Trophoblast cell (in vitro differentiated cells and primary cell): ENCODE results near the gene FUOM.
A peak's percentile ranks its signal among the peaks of the same experiment; 100 is the strongest.

ENCODE experiments used
- DNase-seq, 2 donors: peaks; one replicate each; pipeline ENCODE4 v3.0.0-alpha.2; 2016
- H2AFZ ChIP-seq: 2 replicates; pipeline ENCODE4 v1.6.1; 2013; ENCODE audit warnings: low read length, moderate library complexity, mild to moderate bottlenecking; ENCODE audit not compliant: insufficient read depth, poor library complexity
- H2AK5ac ChIP-seq: 2 replicates; pipeline ENCODE4 v1.6.1; 2013; ENCODE audit warnings: mild to moderate bottlenecking, low read length
- H2BK120ac ChIP-seq: 2 replicates; pipeline ENCODE4 v1.6.1; 2013; ENCODE audit warnings: low read length, mild to moderate bottlenecking, moderate library complexity; ENCODE audit not compliant: insufficient read depth, poor library complexity
- H2BK12ac ChIP-seq: 2 replicates; pipeline ENCODE4 v1.6.1; 2013; ENCODE audit warnings: mild to moderate bottlenecking, low read length, moderate library complexity
- H2BK5ac ChIP-seq: 2 replicates; pipeline ENCODE4 v1.6.1; 2013; ENCODE audit warnings: low read length, low read depth, moderate library complexity, mild to moderate bottlenecking; ENCODE audit not compliant: poor library complexity
- H3K14ac ChIP-seq: 2 replicates; pipeline ENCODE4 v1.6.1; 2013; ENCODE audit warnings: mild to moderate bottlenecking, low read length
- H3K18ac ChIP-seq: 2 replicates; pipeline ENCODE4 v1.6.1; 2013; ENCODE audit warnings: mild to moderate bottlenecking, low read length
- H3K23ac ChIP-seq: 2 replicates; pipeline ENCODE4 v1.6.1; 2013; ENCODE audit warnings: low read length
- H3K27ac ChIP-seq: 2 replicates; pipeline ENCODE4 v1.5.1; 2013; ENCODE audit warnings: low read depth, mild to moderate bottlenecking, inconsistent platforms, low read length, moderate library complexity
- H3K27me3 ChIP-seq: 2 replicates; pipeline ENCODE4 v1.6.1; 2013; ENCODE audit warnings: inconsistent platforms, mild to moderate bottlenecking, low read length, moderate library complexity; ENCODE audit not compliant: insufficient read depth
- H3K36me3 ChIP-seq, 2 experiments: 1 replicate in 1 of 2; 2 replicates in 1 of 2; pipeline ENCODE4 v1.6.1; 2013; ENCODE audit warnings: low read length in 2 of 2, mild to moderate bottlenecking in 2 of 2, moderate library complexity in 1 of 2; ENCODE audit not compliant: insufficient read depth in 2 of 2, control insufficient read depth in 1 of 2
- H3K4ac ChIP-seq: 2 replicates; pipeline ENCODE4 v1.6.1; 2013; ENCODE audit warnings: low read depth, mild to moderate bottlenecking, low read length, moderate library complexity
- H3K4me1 ChIP-seq, 2 experiments: 1 replicate in 1 of 2; 2 replicates in 1 of 2; pipeline ENCODE4 v1.6.1; 2013; ENCODE audit warnings: low read length in 2 of 2, mild to moderate bottlenecking in 2 of 2, moderate library complexity in 1 of 2; ENCODE audit not compliant: insufficient read depth in 2 of 2, control insufficient read depth in 1 of 2
- H3K4me2 ChIP-seq: 2 replicates; pipeline ENCODE4 v1.6.1; 2013; ENCODE audit warnings: inconsistent platforms, mild to moderate bottlenecking, low read length, moderate library complexity
- H3K4me3 ChIP-seq: 2 replicates; pipeline ENCODE4 v1.5.1; 2013; ENCODE audit warnings: mild to moderate bottlenecking, low read depth, low read length, inconsistent platforms
- H3K79me1 ChIP-seq: one replicate; pipeline ENCODE4 v1.6.1; 2013; ENCODE audit warnings: low read length
- H3K79me2 ChIP-seq: 2 replicates; pipeline ENCODE4 v1.6.1; 2013; ENCODE audit warnings: low read length, mild to moderate bottlenecking; ENCODE audit not compliant: control insufficient read depth, insufficient read depth, poor library complexity
- H3K9ac ChIP-seq: 2 replicates; pipeline ENCODE4 v1.6.1; 2013; ENCODE audit warnings: mild to moderate bottlenecking, low read length
- H3K9me3 ChIP-seq: 2 replicates; pipeline ENCODE4 v1.6.1; 2013; ENCODE audit warnings: low read depth, mild to moderate bottlenecking, control low read depth, inconsistent platforms, low read length; ENCODE audit not compliant: insufficient read depth
- H4K12ac ChIP-seq: 2 replicates; pipeline ENCODE4 v1.6.1; 2013; ENCODE audit warnings: low read depth, mild to moderate bottlenecking, low read length, moderate library complexity
- H4K8ac ChIP-seq: 2 replicates; pipeline ENCODE4 v1.6.1; 2013; ENCODE audit warnings: low read depth, mild to moderate bottlenecking, low read length, moderate library complexity
- H4K91ac ChIP-seq: one replicate; pipeline ENCODE4 v1.6.1; 2013; ENCODE audit warnings: low read depth, mild to moderate bottlenecking, low read length, moderate library complexity
- WGBS: extraction: QIAGEN DNeasy Blood & Tissue Kit; methylation state at CpG from one replicate; pipeline ENCODE4 v1.1.7; 2013; ENCODE audit warnings: missing lambda C conversion rate; ENCODE audit not compliant: insufficient read length, insufficient coverage; ENCODE audit errors: extremely low coverage; 5-methylcytosine and 5-hydroxymethylcytosine counted together

Gene FUOM

GRCh38 chr10:133329491-133330202, 28.2 kb downstream of the FUOM start:
- Histone ChIP-seq H2AK5ac (no peak overlapping the region), H3K9me3 (peaks cover 12% of the 10 kb centered on the region), H2BK120ac (no peak overlapping the region), H3K4ac (no peak overlapping the region), H3K27ac (no peak overlapping the region), H3K27me3 (peaks cover 35% of the 10 kb centered on the region), H3K79me1 (no peaks in the 10 kb centered on the region), H3K79me2 (no peaks in the 10 kb centered on the region), H3K23ac (no peak overlapping the region), H4K8ac (no peak overlapping the region), H4K12ac (no peak overlapping the region), H3K18ac (no peak overlapping the region), H4K91ac (no peak overlapping the region), H3K4me2 (peak overlapping the region; percentile 38), H2AFZ (no peak overlapping the region), H3K36me3 (no peaks in the 10 kb centered on the region), H3K4me1 (peaks cover 7 to 16% of the 10 kb centered on the region in 2 experiments), H3K4me3 (no peak overlapping the region), H3K14ac (no peak overlapping the region), H2BK12ac (no peak overlapping the region), H2BK5ac (no peak overlapping the region), H3K9ac (no peak overlapping the region)
- WGBS: no CpG with 5 or more reads among the region's 37 CpGs
- peak; percentile 92 to 98 for DNase-seq

GRCh38 chr10:133328358-133329343, 29.2 kb downstream of the FUOM start:
- Histone ChIP-seq H3K79me2 (no peaks in the 10 kb centered on the region), H3K79me1 (no peaks in the 10 kb centered on the region), H4K91ac (no peak overlapping the region), H3K27ac (no peak overlapping the region), H2BK5ac (no peak overlapping the region), H3K4me3 (no peak overlapping the region), H3K36me3 (no peaks in the 10 kb centered on the region), H3K18ac (no peak overlapping the region), H3K27me3 (peaks cover 31% of the 10 kb centered on the region), H3K4ac (no peak overlapping the region), H4K12ac (no peak overlapping the region), H2AK5ac (no peak overlapping the region), H2AFZ (no peak overlapping the region), H2BK120ac (no peak overlapping the region), H3K14ac (no peak overlapping the region), H3K4me2 (no peak overlapping the region), H3K9me3 (peaks cover 8% of the 10 kb centered on the region), H3K4me1 (peaks cover 7 to 16% of the 10 kb centered on the region in 2 experiments), H3K9ac (peak overlapping the region; percentile 18), H4K8ac (no peak overlapping the region), H2BK12ac (no peak overlapping the region), H3K23ac (no peak overlapping the region)
- DNase-seq: no peak
- no CpG with 5 or more reads among the region's 15 CpGs for WGBS

GRCh38 chr10:133327651-133328357, 30.0 kb downstream of the FUOM start:
- Histone ChIP-seq H3K14ac (no peak overlapping the region), H4K8ac (no peak overlapping the region), H3K79me1 (no peaks in the 10 kb centered on the region), H3K23ac (no peak overlapping the region), H3K4me1 (peaks cover 7 to 16% of the 10 kb centered on the region in 2 experiments), H3K27me3 (peaks cover 26% of the 10 kb centered on the region), H3K4ac (no peak overlapping the region), H4K91ac (no peak overlapping the region), H3K18ac (no peak overlapping the region), H3K9me3 (peaks cover 4% of the 10 kb centered on the region), H2BK5ac (no peak overlapping the region), H2AK5ac (no peak overlapping the region), H3K79me2 (no peaks in the 10 kb centered on the region), H3K4me2 (no peak overlapping the region), H3K27ac (no peak overlapping the region), H3K4me3 (no peak overlapping the region), H2AFZ (no peak overlapping the region), H3K9ac (no peak overlapping the region), H2BK120ac (no peak overlapping the region), H3K36me3 (no peaks in the 10 kb centered on the region), H2BK12ac (no peak overlapping the region), H4K12ac (no peak overlapping the region)
- no CpG with 5 or more reads among the region's 12 CpGs for WGBS
- no peak for DNase-seq
